Lower leg skin (tissue), 4 donors: ENCODE results near the gene TNFSF8. TPM values are rescaled to one million over a fixed set of nuclear protein-coding genes. Genes with fewer than 3 reads are reported as not detected.

ENCODE experiments used
- DNase-seq, 2 donors: peaks; one replicate each; pipeline ENCODE4 v3.0.0-alpha.2; 2019; ENCODE audit warnings: low spot score in 2 of 2
- H3K4me3 ChIP-seq: fragments of 200-600 bp; sonication (generic); 2 replicates; pipeline ENCODE4 v1.5.1; 2017; ENCODE audit warnings: mild to moderate bottlenecking, low read depth; ENCODE audit not compliant: poor library complexity, severe bottlenecking
- POLR2A ChIP-seq, 2 donors: fragments of 450-650 bp; IDR thresholded peaks; one replicate each; pipeline ENCODE4 v1.6.1; 2016 to 2017; ENCODE audit warnings: antibody characterized with exemption in 2 of 2, mild to moderate bottlenecking in 1 of 2, moderate library complexity in 1 of 2
- WGBS, 2 donors: methylation state at CpG; one replicate each; pipeline ENCODE4 v1.1.5; 2018; 5-methylcytosine and 5-hydroxymethylcytosine counted together
- intact Hi-C: fragments of 100-400 bp; cut with DNase I; formaldehyde crosslinking; loops from one replicate; pipeline ENCODE4 v1.15.0; 2023; ENCODE audit warnings: low total_unique reads
- total RNA-seq, 4 donors: library from RNA; depleted of rRNA; stranded (reverse); fragments of >200 nt; gene quantifications; one replicate each; pipeline ENCODE4 v1.1.0, GENCODE V29; 2016
- TF ChIP-seq, protein P1 (sequence below), 3 donors: fragments of 450-650 bp; IDR thresholded peaks; one replicate each; pipeline ENCODE4 v1.5.1; 2016; ENCODE audit warnings: antibody characterized with exemption in 3 of 3, mild to moderate bottlenecking in 3 of 3, moderate library complexity in 2 of 3

The TNFSF8 gene
- total RNA-seq, 4 donors from 2014 or later = 0.27 to 2.5 (median 0.93) TPM

DNA sequence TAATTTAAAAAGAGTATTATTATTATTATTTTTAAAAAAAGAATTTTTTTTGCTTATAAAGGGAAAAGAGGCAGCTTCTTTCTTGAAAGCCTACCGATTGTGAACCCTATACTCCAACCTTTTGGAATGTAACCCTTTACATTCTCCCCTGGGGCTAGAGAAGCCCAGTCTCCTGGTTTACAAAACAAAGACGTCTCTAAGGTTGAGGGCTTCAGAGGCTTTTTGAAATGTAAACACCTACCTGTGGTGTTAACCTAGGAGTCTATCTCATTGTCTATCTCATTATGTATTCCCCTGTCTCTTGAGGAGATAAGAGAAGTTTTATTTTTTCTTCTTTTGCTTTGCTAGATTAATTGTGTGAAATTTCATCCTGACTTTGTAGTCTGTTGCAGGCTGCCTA lies 4.7 kb downstream of the TNFSF8 start:
- intact Hi-C loops = no loop called here

DNA sequence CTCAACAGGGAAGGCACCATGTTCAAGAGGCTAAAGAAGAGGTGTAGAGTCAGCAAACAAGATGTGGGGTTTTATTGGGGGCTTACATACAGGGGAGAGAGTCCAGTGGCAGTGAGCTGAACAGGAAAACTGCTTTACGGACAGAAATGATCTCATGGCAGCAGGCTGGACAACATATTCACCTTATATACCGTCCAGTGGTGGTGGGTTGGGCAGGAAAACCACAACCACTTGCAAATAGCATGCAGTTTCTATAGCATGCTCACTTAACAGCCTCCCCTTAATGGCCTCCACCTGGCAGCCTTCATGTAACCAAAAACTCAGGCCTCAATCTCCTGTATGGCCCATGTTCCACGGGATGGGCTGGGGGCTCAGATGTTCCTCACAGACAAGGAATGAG lies 5.4 kb downstream of the TNFSF8 start:
- TF ChIP-seq POLR2A (IDR thresholded peaks at IDR 0.05) = no peak
- TF ChIP-seq, protein P1, sequence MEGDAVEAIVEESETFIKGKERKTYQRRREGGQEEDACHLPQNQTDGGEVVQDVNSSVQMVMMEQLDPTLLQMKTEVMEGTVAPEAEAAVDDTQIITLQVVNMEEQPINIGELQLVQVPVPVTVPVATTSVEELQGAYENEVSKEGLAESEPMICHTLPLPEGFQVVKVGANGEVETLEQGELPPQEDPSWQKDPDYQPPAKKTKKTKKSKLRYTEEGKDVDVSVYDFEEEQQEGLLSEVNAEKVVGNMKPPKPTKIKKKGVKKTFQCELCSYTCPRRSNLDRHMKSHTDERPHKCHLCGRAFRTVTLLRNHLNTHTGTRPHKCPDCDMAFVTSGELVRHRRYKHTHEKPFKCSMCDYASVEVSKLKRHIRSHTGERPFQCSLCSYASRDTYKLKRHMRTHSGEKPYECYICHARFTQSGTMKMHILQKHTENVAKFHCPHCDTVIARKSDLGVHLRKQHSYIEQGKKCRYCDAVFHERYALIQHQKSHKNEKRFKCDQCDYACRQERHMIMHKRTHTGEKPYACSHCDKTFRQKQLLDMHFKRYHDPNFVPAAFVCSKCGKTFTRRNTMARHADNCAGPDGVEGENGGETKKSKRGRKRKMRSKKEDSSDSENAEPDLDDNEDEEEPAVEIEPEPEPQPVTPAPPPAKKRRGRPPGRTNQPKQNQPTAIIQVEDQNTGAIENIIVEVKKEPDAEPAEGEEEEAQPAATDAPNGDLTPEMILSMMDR (IDR thresholded peaks at IDR 0.05) = no peak
- DNase-seq = no peak
- WGBS, 2 donors = 83% methylated on average over 3 of the region's 3 CpGs
- intact Hi-C loops = no loop called here
- H3K4me3 ChIP-seq = no peak overlapping the region

More for the DNA sequence above, 4.7 kb downstream of the TNFSF8 start:
- TF ChIP-seq, protein P1 (IDR thresholded peaks at IDR 0.05) = no peak
- TF ChIP-seq POLR2A (IDR thresholded peaks at IDR 0.05) = no peak
- WGBS, 2 donors = 50 to 62% methylated on average over 2 of the region's 2 CpGs
- DNase-seq = no peak
- H3K4me3 ChIP-seq = no peak overlapping the region

DNA sequence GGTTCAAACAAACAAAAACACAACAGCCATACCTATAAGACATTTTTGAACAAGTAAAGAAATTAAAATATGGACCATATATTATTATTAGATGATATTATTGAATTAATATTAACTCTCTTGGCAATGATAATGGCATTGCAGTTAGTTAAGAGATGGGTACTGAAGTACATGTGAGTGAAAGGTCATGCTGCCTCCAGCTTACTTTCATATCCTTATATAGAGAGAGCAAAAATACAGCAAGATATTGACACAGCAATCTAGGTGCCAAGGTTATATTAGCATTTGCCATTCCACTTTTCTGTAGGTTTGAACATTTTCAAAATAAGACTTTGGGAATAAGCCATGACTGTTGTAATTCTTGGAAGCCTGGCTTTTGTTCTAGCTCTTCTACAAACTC lies 6.1 kb downstream of the TNFSF8 start:
- no peak for TF ChIP-seq POLR2A (IDR thresholded peaks at IDR 0.05)
- TF ChIP-seq, protein P1 (IDR thresholded peaks at IDR 0.05) = no peak
- intact Hi-C loops = no loop called here
- no peak overlapping the region for H3K4me3 ChIP-seq
- no peak for DNase-seq

DNA sequence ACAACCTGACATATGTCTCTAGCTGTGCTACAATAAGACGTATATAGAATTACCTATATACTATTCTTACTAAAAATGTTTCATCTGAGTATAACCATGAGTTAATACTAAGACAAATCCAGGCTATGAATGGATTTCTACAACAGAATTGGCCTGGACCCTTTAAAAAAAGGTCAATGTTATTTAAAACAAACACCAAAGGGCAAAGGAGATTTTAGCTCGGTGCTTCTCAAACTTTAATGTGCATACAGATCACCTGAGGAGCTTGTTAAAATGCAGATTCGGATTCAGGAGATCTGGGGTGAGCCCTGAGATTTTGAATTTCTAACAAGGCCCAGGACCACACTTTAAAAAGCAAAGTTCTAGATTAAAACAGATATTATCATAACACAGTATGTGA lies 6.5 kb downstream of the TNFSF8 start:
- TF ChIP-seq, protein P1 (IDR thresholded peaks at IDR 0.05) = no peak
- TF ChIP-seq POLR2A (IDR thresholded peaks at IDR 0.05) = no peak
- H3K4me3 ChIP-seq = no peak overlapping the region
- intact Hi-C loops = no loop called here
- DNase-seq = no peak
- WGBS, 2 donors = 90 to 94% methylated on average over 3 of the region's 3 CpGs

DNA sequence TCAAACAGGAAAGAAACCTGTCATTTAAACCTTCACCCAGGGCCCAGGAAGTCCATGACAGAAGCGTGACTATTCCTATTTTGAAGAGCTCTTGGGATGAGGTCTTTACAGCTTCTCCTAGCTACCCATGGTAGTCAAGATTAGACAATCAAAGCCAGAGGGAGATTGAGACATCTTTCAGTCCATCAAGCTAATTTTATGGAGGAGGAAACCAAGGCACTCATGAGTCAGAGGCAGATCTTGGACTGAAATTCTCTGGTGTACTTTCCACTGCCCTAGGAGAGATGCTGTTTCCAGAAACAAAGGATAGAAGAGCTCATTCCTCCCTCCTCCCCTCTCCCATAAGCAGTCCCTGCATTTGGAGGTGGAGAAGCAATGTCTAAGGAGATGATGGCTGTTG lies 9.2 kb downstream of the TNFSF8 start:
- H3K4me3 ChIP-seq = no peak overlapping the region
- intact Hi-C loops = no loop called here
- TF ChIP-seq, protein P1 (IDR thresholded peaks at IDR 0.05) = no peak
- TF ChIP-seq POLR2A (IDR thresholded peaks at IDR 0.05) = no peak
- WGBS, 2 donors = 95 to 100% methylated on average over 1 of the region's 1 CpG
- DNase-seq = no peak

DNA sequence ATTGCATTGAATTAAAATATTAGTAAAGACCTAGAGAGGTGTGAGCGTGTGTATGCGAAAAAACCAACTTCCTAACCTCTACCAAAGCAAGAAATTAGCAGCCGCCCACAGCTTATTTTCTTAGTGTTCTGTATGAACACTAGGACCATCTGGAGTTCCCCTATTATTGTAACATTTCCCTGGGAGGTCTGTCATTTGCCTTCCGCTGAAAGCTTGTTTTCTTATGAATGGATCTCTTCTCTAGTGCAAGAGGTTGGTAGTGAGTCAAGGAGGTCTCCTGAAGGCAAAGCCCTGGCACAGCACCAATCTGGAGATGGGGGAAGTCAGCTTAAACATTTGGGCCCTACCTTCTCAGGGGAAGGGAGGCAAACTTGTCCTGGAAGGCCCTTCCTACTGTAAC lies 10.8 kb downstream of the TNFSF8 start:
- intact Hi-C loops = no loop called here
- no peak for DNase-seq
- TF ChIP-seq, protein P1 (IDR thresholded peaks at IDR 0.05) = no peak
- no peak for TF ChIP-seq POLR2A (IDR thresholded peaks at IDR 0.05)
- WGBS, 2 donors = 84 to 86% methylated on average over 4 of the region's 4 CpGs
- H3K4me3 ChIP-seq = no peak overlapping the region
